Ovary (tissue), 9 donors: ENCODE results near the gene MYH2. TPM values are rescaled to one million over a fixed set of nuclear protein-coding genes. Genes with fewer than 3 reads are reported as not detected.
"Not testable (repeated sequence)": the region's sequence is repeated elsewhere in the genome, so short reads cannot be mapped to it uniquely, and the experiment has no call there.

Experiments used
- DNase-seq, 5 donors: peaks; one replicate each; pipeline ENCODE4 v3.0.0-alpha.2; 2019 to 2020
- H3K27ac ChIP-seq, 2 donors: fragments of 200-600 bp; one replicate each; pipeline versions ENCODE4 v1.5.1 to v1.8.0; 2019 to 2022
- H3K27me3 ChIP-seq: fragments of 200-600 bp; one replicate; pipeline ENCODE4 v1.8.0; 2022
- H3K36me3 ChIP-seq: fragments of 200-600 bp; sonication (generic); one replicate; pipeline ENCODE4 v1.5.1; 2019
- H3K4me1 ChIP-seq: one replicate; pipeline ENCODE4 v1.8.1; 2013; ENCODE audit warnings: mild to moderate bottlenecking, moderate library complexity; ENCODE audit not compliant: insufficient read depth
- H3K4me3 ChIP-seq: fragments of 200-600 bp; sonication (generic); one replicate; pipeline ENCODE4 v1.5.1; 2017
- H3K9me3 ChIP-seq, 2 donors: fragments of 200-600 bp in 1 of 2; sonication (generic) in 1 of 2; one replicate each; pipeline versions ENCODE4 v1.5.1 to v1.8.1; 2013 to 2019; ENCODE audit warnings: mild to moderate bottlenecking in 1 of 2, moderate library complexity in 1 of 2
- EP300 ChIP-seq: sonication (generic); formaldehyde crosslinking; IDR thresholded peaks from one replicate; pipeline ENCODE4 v1.6.1; 2017; ENCODE audit warnings: antibody characterized with exemption
- POLR2A ChIP-seq: fragments of 450-650 bp; IDR thresholded peaks from one replicate; pipeline ENCODE4 v1.6.1; 2017; ENCODE audit warnings: antibody characterized with exemption, mild to moderate bottlenecking, moderate library complexity
- WGBS, 3 donors: extraction: QIAGEN DNeasy Blood & Tissue Kit in 1 of 3; methylation state at CpG; one replicate each; pipeline versions ENCODE4 v1.1.5 to v1.1.7; 2013 to 2017; 5-methylcytosine and 5-hydroxymethylcytosine counted together
- intact Hi-C, 4 donors: fragments of 100-400 bp; cut with DNase I; formaldehyde crosslinking; loops; one replicate each; pipeline versions ENCODE4 v1.11.0 to v1.15.1; 2022 to 2023
- polyA plus RNA-seq, 2 donors: library from polyadenylated mRNA; stranded (reverse); fragments of 200-250 nt in 1 of 2; fragments of 350-450 nt in 1 of 2; fragmentation: Illumina TruSeq in 1 of 2; extraction: RNeasy Lipid Tissue Mini Kit (QIAGEN cat#74804) in 1 of 2; gene quantifications; one replicate each; pipeline ENCODE4 v1.2.3, GENCODE V29; 2013 to 2014
- total RNA-seq, 7 donors: library from RNA; depleted of rRNA in 2 of 7; stranded (reverse); fragments of >200 nt in 2 of 7; fragmentation: NEBNext Ultra II Directional in 3 of 7; extraction: Animal tissue kit (Norgen Biotek cat#: 25700) in 3 of 7; gene quantifications; one replicate each; pipeline versions ENCODE4 v1.1.0 to v1.2.4, GENCODE V29; 2016 to 2023
- TF ChIP-seq, protein P1 (sequence below), 3 donors: fragments of 450-650 bp in 2 of 3; fragments of 200-600 bp in 1 of 3; IDR thresholded peaks; one replicate each; pipeline versions ENCODE4 v1.5.1 to v1.8.0; 2016 to 2022; ENCODE audit warnings: antibody characterized with exemption in 3 of 3, mild to moderate bottlenecking in 1 of 3
- donor health status: DM: no; HTN: no; CAD: no; lungs with moderate emphysema.
- donor health status: DM: no; HTN: no; CAD: no.
- donor health status: Bipolar disorder and iron deficiency.
- donor health status: DM: yes; HTN: yes; CAD: no.
- donor health status: DM: no; HTN: no; CAD: no.
- donor health status: DM: yes; HTN: yes; CAD: no.

Gene MYH2
- total and polyA plus RNA-seq, 9 donors, result 0.13 to 2.0 (median 0.25) TPM; not detected in 6

DNA sequence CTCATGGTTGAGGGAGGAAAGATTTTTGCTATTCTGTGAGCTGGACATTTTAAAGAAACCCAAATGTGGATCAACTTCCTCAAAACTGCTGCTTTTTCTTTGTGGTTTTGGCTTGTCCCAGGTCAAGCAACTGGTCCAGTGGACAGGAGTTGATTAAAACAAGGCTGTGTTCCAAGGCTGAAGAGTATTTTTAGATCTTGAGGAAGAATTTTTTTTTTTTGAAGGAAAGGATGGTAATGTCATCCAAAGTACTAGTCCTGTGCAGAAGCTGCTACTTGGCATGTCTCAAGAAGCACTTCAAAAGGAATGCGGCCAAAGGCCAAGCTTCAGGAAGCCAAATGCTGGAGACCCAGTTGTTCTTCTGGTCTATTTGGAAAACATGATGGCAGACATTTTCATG, 8.0 kb upstream of the MYH2 start:
- Histone ChIP-seq H3K27ac (no peak overlapping the region), H3K9me3 (no peaks in the 10 kb centered on the region), H3K36me3 (no peaks in the 10 kb centered on the region), H3K27me3 (no peaks in the 10 kb centered on the region), H3K4me1 (no peaks in the 10 kb centered on the region), H3K4me3 (no peak overlapping the region)
- intact Hi-C loops, result no loop called here
- no peak for TF ChIP-seq EP300
- TF ChIP-seq POLR2A, result no peak
- TF ChIP-seq, protein P1, sequence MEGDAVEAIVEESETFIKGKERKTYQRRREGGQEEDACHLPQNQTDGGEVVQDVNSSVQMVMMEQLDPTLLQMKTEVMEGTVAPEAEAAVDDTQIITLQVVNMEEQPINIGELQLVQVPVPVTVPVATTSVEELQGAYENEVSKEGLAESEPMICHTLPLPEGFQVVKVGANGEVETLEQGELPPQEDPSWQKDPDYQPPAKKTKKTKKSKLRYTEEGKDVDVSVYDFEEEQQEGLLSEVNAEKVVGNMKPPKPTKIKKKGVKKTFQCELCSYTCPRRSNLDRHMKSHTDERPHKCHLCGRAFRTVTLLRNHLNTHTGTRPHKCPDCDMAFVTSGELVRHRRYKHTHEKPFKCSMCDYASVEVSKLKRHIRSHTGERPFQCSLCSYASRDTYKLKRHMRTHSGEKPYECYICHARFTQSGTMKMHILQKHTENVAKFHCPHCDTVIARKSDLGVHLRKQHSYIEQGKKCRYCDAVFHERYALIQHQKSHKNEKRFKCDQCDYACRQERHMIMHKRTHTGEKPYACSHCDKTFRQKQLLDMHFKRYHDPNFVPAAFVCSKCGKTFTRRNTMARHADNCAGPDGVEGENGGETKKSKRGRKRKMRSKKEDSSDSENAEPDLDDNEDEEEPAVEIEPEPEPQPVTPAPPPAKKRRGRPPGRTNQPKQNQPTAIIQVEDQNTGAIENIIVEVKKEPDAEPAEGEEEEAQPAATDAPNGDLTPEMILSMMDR (IDR thresholded peaks at IDR 0.05), result no peak
- no peak for DNase-seq
- WGBS, 3 donors, result 11 to 22% (median 20%) methylated on average over 1 of the region's 1 CpG

DNA sequence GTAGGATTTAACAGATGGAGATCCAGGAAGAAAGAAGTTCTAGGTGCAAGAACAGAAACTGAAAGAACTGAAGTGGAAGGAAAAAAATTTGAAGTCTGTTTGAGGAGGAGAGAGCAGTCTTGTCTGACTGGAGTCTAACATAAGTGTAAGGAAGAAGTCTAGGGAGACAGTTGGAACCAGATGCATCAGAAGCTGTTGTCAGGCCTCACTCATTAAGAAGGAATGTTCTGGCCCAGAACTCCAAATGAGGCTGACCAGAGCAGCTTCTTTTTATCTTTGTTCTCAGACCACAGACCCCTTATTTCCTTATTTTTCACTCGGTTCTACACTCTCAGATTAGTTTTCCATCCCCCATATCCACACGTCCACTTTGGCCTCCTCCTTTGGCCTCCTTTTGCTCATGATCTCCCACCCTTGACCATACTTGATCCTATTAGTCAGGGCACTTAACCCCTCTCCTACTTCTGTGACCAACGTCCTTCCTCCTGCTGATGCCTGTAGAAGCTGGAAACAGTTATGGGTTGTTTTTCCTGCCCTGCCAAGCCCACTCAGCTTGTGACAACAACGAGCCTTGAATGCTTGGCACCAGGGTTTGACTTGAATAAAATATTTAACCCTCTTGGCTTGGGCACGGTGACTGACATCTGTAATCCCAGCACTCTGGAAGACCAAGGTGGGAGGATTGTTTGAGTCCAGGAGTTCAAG, 7.0 kb upstream of the MYH2 start:
- intact Hi-C loops, result no loop called here
- DNase-seq, result no peak
- no peaks in the 10 kb centered on the region for H3K4me1 ChIP-seq
- H3K36me3 ChIP-seq, result no peaks in the 10 kb centered on the region
- no peak overlapping the region for H3K4me3 ChIP-seq
- H3K27ac ChIP-seq, result no peak overlapping the region
- no peaks in the 10 kb centered on the region for H3K27me3 ChIP-seq
- 24 to 31% (median 28%) methylated on average over 5 of the region's 5 CpGs for WGBS, 3 donors
- no peak for TF ChIP-seq EP300
- TF ChIP-seq, protein P1 (IDR thresholded peaks at IDR 0.05), result no peak
- no peak for TF ChIP-seq POLR2A
- no peaks in the 10 kb centered on the region for H3K9me3 ChIP-seq

DNA sequence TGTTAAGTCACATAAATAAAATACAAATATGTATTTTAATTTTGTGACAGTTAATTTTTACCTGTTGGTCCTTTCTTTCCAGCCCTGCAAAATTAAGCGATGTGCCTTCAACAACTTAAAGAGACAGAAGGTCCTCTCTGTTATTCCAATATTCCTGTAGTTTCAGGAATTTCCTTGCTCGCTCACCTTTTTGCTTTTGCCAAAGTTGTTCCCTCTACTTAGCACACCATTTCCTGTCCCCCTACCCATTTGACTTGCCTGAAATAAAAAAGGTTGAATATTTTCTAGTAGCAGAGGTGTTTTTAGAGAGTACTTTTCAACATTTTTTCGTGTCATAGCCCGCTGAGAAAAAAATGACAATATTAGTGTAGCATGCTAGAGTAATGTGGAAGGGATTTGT, 556 bp upstream of the MYH2 start:
- H3K9me3 ChIP-seq, result no peaks in the 10 kb centered on the region
- intact Hi-C loops, result no loop called here
- no peak overlapping the region for H3K4me3 ChIP-seq
- H3K36me3 ChIP-seq, result no peaks in the 10 kb centered on the region
- 82 to 85% (median 84%) methylated on average over 4 of the region's 4 CpGs for WGBS, 3 donors
- no peaks in the 10 kb centered on the region for H3K4me1 ChIP-seq
- no peaks in the 10 kb centered on the region for H3K27me3 ChIP-seq
- no peak for DNase-seq
- TF ChIP-seq EP300 (no peak), POLR2A (no peak)
- TF ChIP-seq, protein P1 (IDR thresholded peaks at IDR 0.05), result no peak
- no peak overlapping the region for H3K27ac ChIP-seq

DNA sequence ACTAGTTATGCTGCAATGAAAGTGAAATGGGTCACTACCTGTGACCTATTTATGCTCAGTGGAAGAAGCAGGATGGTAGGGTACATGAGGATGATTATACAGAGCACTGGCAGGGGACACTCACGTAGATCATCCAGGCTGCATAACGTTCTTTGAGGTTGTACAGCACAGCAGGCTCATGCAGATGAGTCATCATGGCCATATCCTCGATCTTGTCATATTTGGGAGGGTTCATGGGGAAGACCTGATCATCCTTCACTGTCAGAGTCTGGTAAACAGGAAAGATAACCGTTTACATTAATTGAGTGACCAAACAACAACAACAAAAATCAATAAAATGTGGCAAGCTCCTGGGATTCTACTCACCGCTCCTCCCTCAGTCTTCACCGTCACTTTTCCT, 2.1 kb downstream of the MYH2 start:
- intact Hi-C loops, result no loop called here
- TF ChIP-seq, protein P1 (IDR thresholded peaks at IDR 0.05), result no peak
- TF ChIP-seq EP300 (no peak), POLR2A (no peak)
- Histone ChIP-seq H3K4me3 (no peak overlapping the region), H3K9me3 (no peaks in the 10 kb centered on the region), H3K27ac (no peak overlapping the region), H3K27me3 (no peaks in the 10 kb centered on the region), H3K36me3 (no peaks in the 10 kb centered on the region), H3K4me1 (no peaks in the 10 kb centered on the region)
- DNase-seq, result no peak
- 80 to 89% (median 84%) methylated on average over 6 of the region's 6 CpGs for WGBS, 3 donors

DNA sequence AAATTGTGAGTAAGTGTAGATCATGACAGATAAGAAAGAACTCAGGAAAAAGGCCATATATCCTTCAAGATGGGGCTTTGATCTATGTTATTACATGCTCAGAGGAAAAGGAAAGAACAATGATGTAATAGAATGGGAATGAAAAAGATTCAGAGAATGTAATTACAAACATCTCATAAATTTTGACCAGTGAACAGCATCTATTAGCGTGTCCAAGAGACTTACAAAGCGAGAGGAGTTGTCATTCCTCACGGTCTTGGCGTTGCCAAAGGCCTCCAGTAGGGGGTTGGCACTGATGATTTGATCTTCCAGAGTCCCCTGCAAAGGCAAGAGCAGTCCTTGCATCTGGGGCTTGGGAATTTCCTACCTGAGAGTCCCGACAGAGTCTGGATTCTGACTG, 6.0 kb downstream of the MYH2 start:
- H3K36me3 ChIP-seq, intact Hi-C loops, H3K27ac ChIP-seq, H3K9me3 ChIP-seq, H3K27me3 ChIP-seq, DNase-seq, H3K4me1 ChIP-seq, H3K4me3 ChIP-seq: not testable (repeated sequence)
- 35 to 40% (median 38%) methylated on average over 5 of the region's 5 CpGs for WGBS, 3 donors

DNA sequence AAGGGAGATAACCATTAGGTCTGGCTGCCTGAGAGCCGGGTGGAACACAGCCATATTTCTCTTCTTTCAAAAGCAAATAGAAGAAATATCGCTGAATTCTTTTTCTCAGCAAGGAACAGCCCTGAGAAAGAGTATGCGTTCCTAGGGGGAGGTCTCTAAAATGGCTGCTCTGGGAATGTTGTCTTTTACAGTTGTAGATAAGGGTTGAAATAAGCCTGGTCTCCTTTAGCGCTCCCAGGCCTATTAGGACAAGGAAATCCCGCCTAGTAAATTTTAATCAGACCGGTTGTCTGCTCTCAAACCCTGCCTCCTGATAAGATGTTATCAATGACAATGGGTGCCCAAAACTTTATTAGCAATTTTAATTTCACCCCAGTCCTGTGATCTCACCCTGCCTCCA, 8.3 kb downstream of the MYH2 start:
- 92 to 95% (median 95%) methylated on average over 6 of the region's 6 CpGs for WGBS, 3 donors
- intact Hi-C loops, H3K27ac ChIP-seq, H3K4me1 ChIP-seq, H3K9me3 ChIP-seq, H3K4me3 ChIP-seq, H3K36me3 ChIP-seq, DNase-seq, H3K27me3 ChIP-seq: not testable (repeated sequence)
